GM12891 (cell line): ENCODE results near the gene SEMA5A.
A peak's percentile ranks its signal among the peaks of the same experiment; 100 is the strongest.

ENCODE experiments used
- DNase-seq: peaks from one replicate; pipeline ENCODE4 v3.0.0; 2011; ENCODE audit warnings: low spot score; ENCODE audit not compliant: insufficient read length
- FAIRE-seq: peaks from 2 replicates; lab custom pipeline; 2011; peaks lifted over from hg19 to GRCh38; lab: Jason Lieb, UNC
- PAX5 ChIP-seq: IDR thresholded peaks from 2 replicates; pipeline ENCODE4 v1.6.1; 2011; ENCODE audit warnings: low read length, moderate library complexity, mild to moderate bottlenecking; ENCODE audit not compliant: insufficient read depth, severe bottlenecking
- POLR2A ChIP-seq: IDR thresholded peaks from 2 replicates; pipeline ENCODE4 v1.6.1; 2011; ENCODE audit warnings: low read depth, low read length, control low read depth
- POLR2AphosphoS5 ChIP-seq: IDR thresholded peaks from 2 replicates; pipeline ENCODE4 v1.6.1; 2011; ENCODE audit warnings: low read depth, low read length, control low read depth
- POU2F2 ChIP-seq: IDR thresholded peaks from 2 replicates; pipeline ENCODE4 v1.6.1; 2011; ENCODE audit warnings: low read depth, mild to moderate bottlenecking, control low read depth, low read length, moderate library complexity
- SPI1 ChIP-seq: IDR thresholded peaks from 2 replicates; pipeline ENCODE4 v1.6.1; 2011; ENCODE audit warnings: low read depth, low read length, control low read depth
- TAF1 ChIP-seq: IDR thresholded peaks from 2 replicates; pipeline ENCODE4 v1.6.1; 2011; ENCODE audit warnings: low read depth, low read length, control low read depth

The SEMA5A gene

GRCh38 chr5:9395706-9396105, 150.2 kb downstream of the SEMA5A start:
- peak; percentile 9 for FAIRE-seq
- TF ChIP-seq POLR2AphosphoS5 = no peak
- no peak for TF ChIP-seq PAX5
- TF ChIP-seq POU2F2 = no peak
- TF ChIP-seq POLR2A = no peak
- TF ChIP-seq TAF1 = no peak
- no peak for TF ChIP-seq SPI1
- no peak for DNase-seq

- DNase-seq = no peak
Observed at GRCh38 chr5:9394221-9394620, 151.7 kb downstream of the SEMA5A start.

GRCh38 chr5:9392625-9393024, 153.2 kb downstream of the SEMA5A start:
- FAIRE-seq (no peak), DNase-seq (no peak)
- TF ChIP-seq POLR2A (no peak), POLR2AphosphoS5 (no peak), SPI1 (no peak), TAF1 (no peak), POU2F2 (no peak), PAX5 (no peak)

More at GRCh38 chr5:9394221-9394620, 151.7 kb downstream of the SEMA5A start:
- FAIRE-seq = no peak
- no peak for TF ChIP-seq POLR2A
- TF ChIP-seq SPI1 = no peak
- TF ChIP-seq POU2F2 = no peak
- no peak for TF ChIP-seq POLR2AphosphoS5
- no peak for TF ChIP-seq PAX5
- TF ChIP-seq TAF1 = no peak

- DNase-seq (no peak), FAIRE-seq (no peak)
- TF ChIP-seq POU2F2 (no peak), POLR2A (no peak), PAX5 (no peak), SPI1 (no peak), POLR2AphosphoS5 (no peak), TAF1 (no peak)
Observed at GRCh38 chr5:9391080-9391479, 154.8 kb downstream of the SEMA5A start.

GRCh38 chr5:9390113-9390512, 155.8 kb downstream of the SEMA5A start:
- no peak for DNase-seq
- TF ChIP-seq TAF1 = no peak
- no peak for TF ChIP-seq POLR2A
- TF ChIP-seq SPI1 = no peak
- no peak for TF ChIP-seq POU2F2
- TF ChIP-seq POLR2AphosphoS5 = no peak
- no peak for TF ChIP-seq PAX5
- FAIRE-seq = no peak

GRCh38 chr5:9388941-9389674, 156.8 kb downstream of the SEMA5A start:
- no peak for FAIRE-seq
- no peak for DNase-seq
- TF ChIP-seq TAF1 (no peak), POLR2AphosphoS5 (no peak), PAX5 (no peak), SPI1 (no peak), POU2F2 (no peak), POLR2A (no peak)

- DNase-seq (no peak), FAIRE-seq (no peak)
- no peak for TF ChIP-seq POLR2A
- no peak for TF ChIP-seq SPI1
Observed at GRCh38 chr5:9387879-9388278, 158.0 kb downstream of the SEMA5A start.

GRCh38 chr5:9386945-9387344, 158.9 kb downstream of the SEMA5A start:
- DNase-seq = no peak
- FAIRE-seq = no peak
- TF ChIP-seq PAX5 = no peak
- no peak for TF ChIP-seq POU2F2

- no peak for DNase-seq
- FAIRE-seq = no peak
Observed at GRCh38 chr5:9382522-9382921, 163.4 kb downstream of the SEMA5A start.

GRCh38 chr5:9381464-9381863, 164.4 kb downstream of the SEMA5A start:
- FAIRE-seq (no peak), DNase-seq (no peak)

More at GRCh38 chr5:9382522-9382921, 163.4 kb downstream of the SEMA5A start:
- TF ChIP-seq SPI1 = no peak
- no peak for TF ChIP-seq POLR2A
- TF ChIP-seq PAX5 = no peak
- no peak for TF ChIP-seq POU2F2
- no peak for TF ChIP-seq TAF1
- TF ChIP-seq POLR2AphosphoS5 = no peak

More at GRCh38 chr5:9381464-9381863, 164.4 kb downstream of the SEMA5A start:
- no peak for TF ChIP-seq TAF1
- no peak for TF ChIP-seq PAX5
- TF ChIP-seq POLR2AphosphoS5 = no peak
- no peak for TF ChIP-seq POLR2A
- no peak for TF ChIP-seq SPI1
- TF ChIP-seq POU2F2 = no peak
